Lower leg skin (tissue), 3 donors: ENCODE data around the gene RARB.

Experiments
- POLR2A ChIP-seq, 2 donors: fragments of 450-650 bp; IDR thresholded peaks; one replicate each; pipeline ENCODE4 v1.6.1; 2016 to 2017; ENCODE audit warnings: antibody characterized with exemption in 2 of 2, mild to moderate bottlenecking in 1 of 2, moderate library complexity in 1 of 2
- TF ChIP-seq, protein P1 (sequence below), 3 donors: fragments of 450-650 bp; IDR thresholded peaks; one replicate each; pipeline ENCODE4 v1.5.1; 2016; ENCODE audit warnings: antibody characterized with exemption in 3 of 3, mild to moderate bottlenecking in 3 of 3, moderate library complexity in 2 of 3

DNA sequence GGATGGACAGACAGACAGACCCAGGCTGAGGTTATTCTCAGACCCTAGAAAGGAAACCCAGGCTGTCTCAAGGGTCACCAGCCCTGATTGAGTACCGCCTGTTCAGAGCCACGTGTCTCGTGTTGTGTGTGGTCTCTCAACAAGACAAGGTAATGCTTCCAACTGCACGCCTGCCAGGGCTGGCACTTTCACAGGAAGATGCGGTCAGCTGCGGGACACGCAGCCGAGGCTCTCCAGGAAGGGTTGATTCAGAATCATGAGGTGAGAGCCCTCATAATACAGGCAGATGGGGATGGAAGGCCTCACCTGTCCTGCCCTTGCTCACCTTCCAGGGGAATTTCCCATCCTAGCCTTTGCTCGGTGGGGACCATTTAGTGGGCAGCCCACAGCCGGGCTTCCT is 155.3 kb downstream of the RARB start:
- TF ChIP-seq, protein P1, sequence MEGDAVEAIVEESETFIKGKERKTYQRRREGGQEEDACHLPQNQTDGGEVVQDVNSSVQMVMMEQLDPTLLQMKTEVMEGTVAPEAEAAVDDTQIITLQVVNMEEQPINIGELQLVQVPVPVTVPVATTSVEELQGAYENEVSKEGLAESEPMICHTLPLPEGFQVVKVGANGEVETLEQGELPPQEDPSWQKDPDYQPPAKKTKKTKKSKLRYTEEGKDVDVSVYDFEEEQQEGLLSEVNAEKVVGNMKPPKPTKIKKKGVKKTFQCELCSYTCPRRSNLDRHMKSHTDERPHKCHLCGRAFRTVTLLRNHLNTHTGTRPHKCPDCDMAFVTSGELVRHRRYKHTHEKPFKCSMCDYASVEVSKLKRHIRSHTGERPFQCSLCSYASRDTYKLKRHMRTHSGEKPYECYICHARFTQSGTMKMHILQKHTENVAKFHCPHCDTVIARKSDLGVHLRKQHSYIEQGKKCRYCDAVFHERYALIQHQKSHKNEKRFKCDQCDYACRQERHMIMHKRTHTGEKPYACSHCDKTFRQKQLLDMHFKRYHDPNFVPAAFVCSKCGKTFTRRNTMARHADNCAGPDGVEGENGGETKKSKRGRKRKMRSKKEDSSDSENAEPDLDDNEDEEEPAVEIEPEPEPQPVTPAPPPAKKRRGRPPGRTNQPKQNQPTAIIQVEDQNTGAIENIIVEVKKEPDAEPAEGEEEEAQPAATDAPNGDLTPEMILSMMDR (IDR thresholded peaks at IDR 0.05), result no peak
- no peak for TF ChIP-seq POLR2A (IDR thresholded peaks at IDR 0.05)
